GM19395 (cell line): ENCODE data around the gene LAMB4.

Source experiments
- ATAC-seq: cut with Tn5 transposase; IDR thresholded peaks from one replicate; pipeline ENCODE4 v1.9.1; 2021; ENCODE audit warnings: mild to moderate bottlenecking, moderate library complexity; ENCODE audit not compliant: unreplicated experiment

The LAMB4 gene

GRCh38 chr7:108109221-108109908 lies 20.8 kb downstream of the LAMB4 start:
- no peak for ATAC-seq

- no peak for ATAC-seq
Measured at GRCh38 chr7:108108131-108108530, 22.0 kb downstream of the LAMB4 start.

GRCh38 chr7:108104324-108104723 lies 25.8 kb downstream of the LAMB4 start:
- no peak for ATAC-seq

GRCh38 chr7:108103558-108104298 lies 26.4 kb downstream of the LAMB4 start:
- ATAC-seq: no peak

- ATAC-seq: no peak
Measured at GRCh38 chr7:108102671-108103312, 27.4 kb downstream of the LAMB4 start.

GRCh38 chr7:108101759-108102158 lies 28.4 kb downstream of the LAMB4 start:
- ATAC-seq: no peak

GRCh38 chr7:108099713-108100112 lies 30.4 kb downstream of the LAMB4 start:
- no peak for ATAC-seq

- ATAC-seq: no peak
Measured at GRCh38 chr7:108097703-108098102, 32.5 kb downstream of the LAMB4 start.

GRCh38 chr7:108096996-108097395 lies 33.2 kb downstream of the LAMB4 start:
- no peak for ATAC-seq

GRCh38 chr7:108094933-108095710 lies 35.0 kb downstream of the LAMB4 start:
- no peak for ATAC-seq

GRCh38 chr7:108094346-108094745 lies 35.8 kb downstream of the LAMB4 start:
- no peak for ATAC-seq

GRCh38 chr7:108093851-108094331 lies 36.3 kb downstream of the LAMB4 start:
- ATAC-seq: no peak

- no peak for ATAC-seq
Measured at GRCh38 chr7:108093341-108093740, 36.8 kb downstream of the LAMB4 start.

- no peak for ATAC-seq
Measured at GRCh38 chr7:108091461-108091831, 38.7 kb downstream of the LAMB4 start.

- no peak for ATAC-seq
Measured at GRCh38 chr7:108090791-108091460, 39.2 kb downstream of the LAMB4 start.

- no peak for ATAC-seq
Measured at GRCh38 chr7:108089381-108089780, 40.8 kb downstream of the LAMB4 start.

- ATAC-seq: no peak
Measured at GRCh38 chr7:108088729-108089128, 41.4 kb downstream of the LAMB4 start.

GRCh38 chr7:108087778-108088177 lies 42.4 kb downstream of the LAMB4 start:
- ATAC-seq: no peak

- ATAC-seq: no peak
Measured at GRCh38 chr7:108086962-108087361, 43.2 kb downstream of the LAMB4 start.

GRCh38 chr7:108086546-108086945 lies 43.6 kb downstream of the LAMB4 start:
- no peak for ATAC-seq

- ATAC-seq: no peak
Measured at GRCh38 chr7:108083980-108084379, 46.2 kb downstream of the LAMB4 start.
